ENCODE measurements around the gene EXPH5.

EXPH5 gene

DNA sequence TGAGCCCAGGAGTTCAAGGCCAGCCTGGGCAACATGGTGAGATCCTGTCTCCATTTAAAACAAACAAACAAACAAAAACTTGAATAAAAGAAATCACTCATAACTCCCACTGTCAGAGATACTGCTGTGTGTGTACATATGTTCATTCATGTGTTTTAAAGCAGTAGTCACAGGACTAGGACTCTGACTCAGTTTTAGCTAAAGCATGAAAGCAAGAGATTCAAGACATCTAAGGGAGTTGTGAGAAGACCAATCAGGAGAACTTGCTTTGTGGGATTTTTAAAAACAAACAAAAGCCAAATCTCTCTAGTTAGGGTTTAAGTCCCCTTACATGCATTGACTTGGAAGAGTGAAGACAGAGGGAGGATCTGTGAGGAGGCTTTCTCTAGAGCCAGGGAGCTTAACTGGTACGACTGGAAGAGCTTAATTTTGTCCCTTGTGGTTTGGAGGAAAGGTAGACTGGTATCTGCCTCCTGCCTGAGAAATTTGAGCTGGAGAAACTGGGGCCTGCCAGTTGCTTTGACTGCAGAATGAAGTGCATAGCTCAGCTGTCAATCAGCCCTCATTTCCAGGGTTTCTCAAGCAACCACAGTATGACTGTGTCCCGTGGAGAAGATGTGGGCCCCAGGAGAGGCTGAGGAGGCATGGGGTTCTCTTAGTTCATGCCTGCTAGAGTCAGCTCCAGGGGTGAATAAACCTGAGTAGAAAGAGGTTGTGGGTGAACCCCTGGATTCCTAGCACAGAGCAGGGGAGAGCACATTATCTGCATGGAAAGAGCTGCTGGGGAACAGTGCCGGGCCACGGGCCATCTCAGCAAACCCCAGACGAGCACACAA, 30.6 kb downstream of the EXPH5 start:
- H3K79me2 ChIP-seq (ENCODE audit: insufficient read depth, low read length): no peaks in the 10 kb centered on the region
- no peak overlapping the region for H2AFZ ChIP-seq (ENCODE audit: low read length)

DNA sequence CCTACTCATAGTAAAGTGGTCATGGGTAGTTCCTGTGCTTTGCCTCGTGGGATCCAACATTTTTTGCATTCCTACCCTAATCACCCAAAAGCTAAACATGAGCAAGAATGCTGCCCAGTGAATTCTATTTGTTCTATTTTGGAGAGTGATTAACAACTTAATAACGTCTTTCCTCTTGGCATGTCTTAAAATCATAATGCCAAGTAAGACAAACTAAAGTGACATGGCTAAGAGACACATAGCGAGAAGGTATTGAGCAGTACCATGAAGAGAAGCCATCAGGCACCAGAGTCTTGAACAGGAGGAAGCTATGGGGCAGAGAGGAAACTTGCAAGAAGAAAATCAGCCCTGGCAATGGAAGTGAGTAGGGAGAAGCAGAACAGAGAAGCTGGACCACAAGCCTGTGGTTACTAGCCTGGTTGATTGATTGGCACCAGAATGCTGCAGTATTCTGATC, 32.0 kb downstream of the EXPH5 start:
- Histone ChIP-seq H3K36me3 (ENCODE audit: insufficient read depth, low read length) (no peaks in the 10 kb centered on the region), H4K20me1 (ENCODE audit: insufficient read depth, low read length, poor library complexity, severe bottlenecking) (no peaks in the 10 kb centered on the region), H3K9me2 (replicated peaks; ENCODE audit: low read depth, low read length) (no peaks in the 10 kb centered on the region), H3K79me2 (ENCODE audit: insufficient read depth, low read length) (no peaks in the 10 kb centered on the region), H3K4me2 (ENCODE audit: low read depth, low read length, poor library complexity, severe bottlenecking) (no peak overlapping the region), H3K4me3 (ENCODE audit: low read length, poor library complexity, severe bottlenecking) (no peak overlapping the region), H3K9me3 (ENCODE audit: insufficient read depth, low read depth, low read length) (no peaks in the 10 kb centered on the region), H3K4me1 (ENCODE audit: insufficient read depth, low read length, poor library complexity, severe bottlenecking) (peaks cover 12% of the 10 kb centered on the region), H3F3A (ENCODE audit: low read depth) (no peaks in the 10 kb centered on the region), H2AFZ (ENCODE audit: low read length) (no peak overlapping the region), H3K27me3 (ENCODE audit: insufficient read depth, low read length, poor library complexity, severe bottlenecking) (no peaks in the 10 kb centered on the region), H3K9ac (ENCODE audit: low read depth, low read length, poor library complexity, severe bottlenecking) (no peak overlapping the region)
- no peak for TF ChIP-seq EZH2phosphoT487 (IDR thresholded peaks at IDR 0.05; ENCODE audit: borderline replicate concordance)
- TF ChIP-seq, protein P1, sequence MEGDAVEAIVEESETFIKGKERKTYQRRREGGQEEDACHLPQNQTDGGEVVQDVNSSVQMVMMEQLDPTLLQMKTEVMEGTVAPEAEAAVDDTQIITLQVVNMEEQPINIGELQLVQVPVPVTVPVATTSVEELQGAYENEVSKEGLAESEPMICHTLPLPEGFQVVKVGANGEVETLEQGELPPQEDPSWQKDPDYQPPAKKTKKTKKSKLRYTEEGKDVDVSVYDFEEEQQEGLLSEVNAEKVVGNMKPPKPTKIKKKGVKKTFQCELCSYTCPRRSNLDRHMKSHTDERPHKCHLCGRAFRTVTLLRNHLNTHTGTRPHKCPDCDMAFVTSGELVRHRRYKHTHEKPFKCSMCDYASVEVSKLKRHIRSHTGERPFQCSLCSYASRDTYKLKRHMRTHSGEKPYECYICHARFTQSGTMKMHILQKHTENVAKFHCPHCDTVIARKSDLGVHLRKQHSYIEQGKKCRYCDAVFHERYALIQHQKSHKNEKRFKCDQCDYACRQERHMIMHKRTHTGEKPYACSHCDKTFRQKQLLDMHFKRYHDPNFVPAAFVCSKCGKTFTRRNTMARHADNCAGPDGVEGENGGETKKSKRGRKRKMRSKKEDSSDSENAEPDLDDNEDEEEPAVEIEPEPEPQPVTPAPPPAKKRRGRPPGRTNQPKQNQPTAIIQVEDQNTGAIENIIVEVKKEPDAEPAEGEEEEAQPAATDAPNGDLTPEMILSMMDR (conservative IDR thresholded peaks at IDR 0.05; ENCODE audit: low read length): no peak

More for the DNA sequence above, 30.6 kb downstream of the EXPH5 start:
- TF ChIP-seq, protein P1 (conservative IDR thresholded peaks at IDR 0.05; ENCODE audit: low read length): no peak
- TF ChIP-seq EZH2phosphoT487 (IDR thresholded peaks at IDR 0.05; ENCODE audit: borderline replicate concordance): no peak
- no peaks in the 10 kb centered on the region for H3K27me3 ChIP-seq (ENCODE audit: insufficient read depth, low read length, poor library complexity, severe bottlenecking)
- no peaks in the 10 kb centered on the region for H3K9me3 ChIP-seq (ENCODE audit: insufficient read depth, low read depth, low read length)
- no peaks in the 10 kb centered on the region for H3F3A ChIP-seq (ENCODE audit: low read depth)
- peaks cover 12% of the 10 kb centered on the region for H3K4me1 ChIP-seq (ENCODE audit: insufficient read depth, low read length, poor library complexity, severe bottlenecking)
- H3K9ac ChIP-seq (ENCODE audit: low read depth, low read length, poor library complexity, severe bottlenecking): no peak overlapping the region
- no peak overlapping the region for H3K4me2 ChIP-seq (ENCODE audit: low read depth, low read length, poor library complexity, severe bottlenecking)
- no peak overlapping the region for H3K4me3 ChIP-seq (ENCODE audit: low read length, poor library complexity, severe bottlenecking)
- H3K9me2 ChIP-seq (replicated peaks; ENCODE audit: low read depth, low read length): no peaks in the 10 kb centered on the region
- H4K20me1 ChIP-seq (ENCODE audit: insufficient read depth, low read length, poor library complexity, severe bottlenecking): no peaks in the 10 kb centered on the region
- no peaks in the 10 kb centered on the region for H3K36me3 ChIP-seq (ENCODE audit: insufficient read depth, low read length)

DNA sequence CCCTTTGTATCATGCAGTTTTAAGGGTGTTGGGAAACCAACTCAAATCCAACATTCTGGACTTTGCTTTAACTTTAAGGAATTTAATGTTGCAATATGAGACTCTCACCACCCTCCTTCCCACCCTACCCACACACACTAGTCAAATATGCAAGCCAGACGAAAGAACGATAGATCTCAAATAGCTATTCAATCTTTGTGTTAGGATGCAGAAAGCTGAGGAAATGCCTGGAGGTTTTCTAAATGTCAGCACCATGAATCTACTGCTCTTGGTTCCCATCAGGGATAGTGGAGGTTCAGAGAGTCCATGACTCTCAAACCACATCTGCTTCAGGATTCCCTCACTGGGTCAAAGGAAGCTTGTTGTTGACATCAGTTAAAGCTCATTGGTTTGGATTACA, 33.7 kb downstream of the EXPH5 start:
- H2AFZ ChIP-seq (ENCODE audit: low read length): no peak overlapping the region
- TF ChIP-seq, protein P1 (conservative IDR thresholded peaks at IDR 0.05; ENCODE audit: low read length): no peak
- no peak for TF ChIP-seq EZH2phosphoT487 (IDR thresholded peaks at IDR 0.05; ENCODE audit: borderline replicate concordance)

More for the DNA sequence above, 33.7 kb downstream of the EXPH5 start:
- Histone ChIP-seq H3K9me3 (ENCODE audit: insufficient read depth, low read depth, low read length) (no peaks in the 10 kb centered on the region), H3K9ac (ENCODE audit: low read depth, low read length, poor library complexity, severe bottlenecking) (no peak overlapping the region), H3K9me2 (replicated peaks; ENCODE audit: low read depth, low read length) (no peaks in the 10 kb centered on the region), H3F3A (ENCODE audit: low read depth) (no peaks in the 10 kb centered on the region), H3K36me3 (ENCODE audit: insufficient read depth, low read length) (no peaks in the 10 kb centered on the region), H3K79me2 (ENCODE audit: insufficient read depth, low read length) (no peaks in the 10 kb centered on the region), H3K4me1 (ENCODE audit: insufficient read depth, low read length, poor library complexity, severe bottlenecking) (peaks cover 12% of the 10 kb centered on the region), H4K20me1 (ENCODE audit: insufficient read depth, low read length, poor library complexity, severe bottlenecking) (no peaks in the 10 kb centered on the region), H3K4me2 (ENCODE audit: low read depth, low read length, poor library complexity, severe bottlenecking) (peak overlapping the region; percentile 42), H3K27me3 (ENCODE audit: insufficient read depth, low read length, poor library complexity, severe bottlenecking) (no peaks in the 10 kb centered on the region), H3K4me3 (ENCODE audit: low read length, poor library complexity, severe bottlenecking) (no peak overlapping the region)
